SK-N-SH (cell line): ENCODE data around the gene TTC22. TPM values are rescaled to one million over a fixed set of nuclear protein-coding genes. Genes with fewer than 3 reads are reported as not detected.

Experiments used
- CTCF ChIA-PET: fragments of 300-600, 350-600 bp; formaldehyde crosslinking; extraction: SDS; loops from one replicate; lab custom pipeline; 2021; lab: Yijun Ruan, JAX
- POLR2A ChIA-PET: fragments of 350-600 bp; sonication (Branson Sonifier 250); formaldehyde crosslinking; extraction: SDS; loops from one replicate; lab custom pipeline; 2020; ENCODE audit warnings: antibody characterized with exemption, inconsistent platforms; lab: Yijun Ruan, JAX
- DNase-seq: peaks from one replicate; pipeline ENCODE4 v3.0.0; 2012
- H2AFZ ChIP-seq: fragments of 200-600 bp; sonication (generic); 2 replicates; pipeline ENCODE4 v1.8.1; 2016; ENCODE audit warnings: antibody characterized with exemption, mild to moderate bottlenecking, low read depth
- H3F3A ChIP-seq: fragments of 200-600 bp; sonication (generic); replicated peaks from 2 replicates; pipeline ENCODE3; 2016; ENCODE audit warnings: antibody characterized with exemption, mild to moderate bottlenecking; ENCODE audit not compliant: insufficient read depth
- H3K27ac ChIP-seq, 2 experiments: fragments of 200-500 bp in 1 of 2; fragments of 200-600 bp in 1 of 2; sonication (Bioruptor generic) in 1 of 2; sonication (generic), shearing (Covaris generic) in 1 of 2; 2 replicates each; pipeline versions ENCODE4 v1.5.1 to v1.6.1; 2014 to 2016; ENCODE audit warnings: low read depth in 2 of 2, inconsistent platforms in 1 of 2, low read length in 1 of 2, mild to moderate bottlenecking in 1 of 2, mixed read lengths in 1 of 2
- H3K27me3 ChIP-seq: fragments of 200-600 bp; sonication (generic), shearing (Covaris generic); 2 replicates; pipeline ENCODE4 v1.6.1; 2016; ENCODE audit warnings: mixed run types; ENCODE audit not compliant: insufficient read depth
- H3K36me3 ChIP-seq, 2 experiments: fragments of 200-500 bp in 1 of 2; fragments of 200-600 bp in 1 of 2; sonication (Bioruptor generic) in 1 of 2; sonication (generic) in 1 of 2; replicated peaks in 1 of 2; 2 replicates each; pipeline versions ENCODE3 to v1.5.1; 2014 to 2016; ENCODE audit warnings: low read length in 1 of 2, mild to moderate bottlenecking in 1 of 2; ENCODE audit not compliant: insufficient read depth in 2 of 2, control insufficient read depth in 1 of 2
- H3K4me1 ChIP-seq, 2 experiments: fragments of 200-500 bp in 1 of 2; fragments of 200-600 bp in 1 of 2; sonication (Bioruptor generic) in 1 of 2; sonication (generic), shearing (Covaris generic) in 1 of 2; 2 replicates each; pipeline versions ENCODE4 v1.5.1 to v1.6.1; 2014 to 2016; ENCODE audit warnings: low read depth in 1 of 2, low read length in 1 of 2, mixed run types in 1 of 2; ENCODE audit not compliant: insufficient read depth in 2 of 2, control insufficient read depth in 1 of 2
- H3K4me2 ChIP-seq: fragments of 200-600 bp; sonication (generic), shearing (Covaris generic); 2 replicates; pipeline ENCODE4 v1.6.1; 2017; ENCODE audit warnings: mixed run types
- H3K4me3 ChIP-seq, 2 experiments: fragments of 200-500 bp in 1 of 2; fragments of 200-600 bp in 1 of 2; sonication (Bioruptor generic) in 1 of 2; sonication (generic), shearing (Covaris generic) in 1 of 2; 2 replicates each; pipeline versions ENCODE4 v1.5.1 to v1.8.1; 2014 to 2016; ENCODE audit warnings: low read depth in 2 of 2, inconsistent platforms in 1 of 2, low read length in 1 of 2, mild to moderate bottlenecking in 1 of 2, mixed read lengths in 1 of 2, moderate library complexity in 1 of 2
- H3K79me2 ChIP-seq: fragments of 200-600 bp; sonication (generic); 2 replicates; pipeline ENCODE4 v1.8.1; 2017; ENCODE audit warnings: mild to moderate bottlenecking; ENCODE audit not compliant: insufficient read depth
- H3K9ac ChIP-seq: fragments of 200-600 bp; sonication (generic); 2 replicates; pipeline ENCODE4 v1.6.1; 2017; ENCODE audit warnings: mixed run types
- H3K9me2 ChIP-seq: fragments of 200-600 bp; sonication (generic); 2 replicates; pipeline ENCODE4 v1.6.1; 2017; ENCODE audit warnings: mixed run types
- H3K9me3 ChIP-seq: fragments of 200-600 bp; sonication (generic); 2 replicates; pipeline ENCODE4 v1.6.1; 2017; ENCODE audit warnings: mixed run types, mild to moderate bottlenecking, moderate library complexity
- H4K20me1 ChIP-seq: fragments of 200-600 bp; sonication (generic); 2 replicates; pipeline ENCODE4 v1.6.1; 2017; ENCODE audit warnings: mild to moderate bottlenecking, mixed run types; ENCODE audit not compliant: insufficient read depth
- CHD2 ChIP-seq: fragments of 150-350 bp; IDR thresholded peaks from 2 replicates; pipeline ENCODE4 v1.6.1; 2018; ENCODE audit warnings: low read length; ENCODE audit not compliant: partially characterized antibody
- ELF1 ChIP-seq: IDR thresholded peaks from 2 replicates; pipeline ENCODE4 v1.4.0; 2012
- EP300 ChIP-seq, 2 experiments: IDR thresholded peaks; 2 replicates each; pipeline versions ENCODE4 v1.4.0 to v1.6.1; 2012; ENCODE audit warnings: borderline replicate concordance in 1 of 2, low read depth in 1 of 2, low read length in 1 of 2
- EZH2phosphoT487 ChIP-seq: fragments of 200-600 bp; sonication (generic); IDR thresholded peaks from 2 replicates; pipeline ENCODE4 v1.6.1; 2017; ENCODE audit warnings: low read depth, mixed run types, mild to moderate bottlenecking, antibody characterized with exemption, moderate library complexity, borderline replicate concordance
- FOSL2 ChIP-seq: IDR thresholded peaks from 2 replicates; pipeline ENCODE4 v1.4.0; 2012; ENCODE audit warnings: low read depth, mild to moderate bottlenecking, moderate library complexity, borderline replicate concordance
- FOXJ3 ChIP-seq: sonication (generic); formaldehyde crosslinking; IDR thresholded peaks from 2 replicates; pipeline ENCODE4 v1.5.1; 2020; ENCODE audit warnings: mild to moderate bottlenecking, missing genetic modification reagents
- JUND ChIP-seq: IDR thresholded peaks from 2 replicates; pipeline ENCODE4 v1.4.0; 2012
- MEF2A ChIP-seq: IDR thresholded peaks from 2 replicates; pipeline ENCODE4 v1.4.0; 2012; ENCODE audit warnings: low read depth, borderline replicate concordance
- MXI1 ChIP-seq: IDR thresholded peaks from 2 replicates; pipeline ENCODE4 v1.6.1; 2012; ENCODE audit warnings: mild to moderate bottlenecking, low read depth, low read length, improper control_type of control experiment
- RAD21 ChIP-seq: IDR thresholded peaks from 2 replicates; pipeline ENCODE4 v1.6.1; 2012; ENCODE audit warnings: mild to moderate bottlenecking, low read length
- RFX5 ChIP-seq: IDR thresholded peaks from 2 replicates; pipeline ENCODE4 v1.6.1; 2012; ENCODE audit warnings: mild to moderate bottlenecking, improper control_type of control experiment, low read length
- RXRA ChIP-seq: IDR thresholded peaks from 2 replicates; pipeline ENCODE4 v1.4.0; 2012; ENCODE audit warnings: low read depth, mild to moderate bottlenecking, borderline replicate concordance
- SIN3A ChIP-seq: IDR thresholded peaks from 2 replicates; pipeline ENCODE4 v1.6.1; 2012; ENCODE audit warnings: low read depth, mild to moderate bottlenecking, low read length, moderate library complexity, borderline replicate concordance
- TAF1 ChIP-seq: IDR thresholded peaks from 2 replicates; pipeline ENCODE4 v1.6.1; 2012; ENCODE audit warnings: low read depth, mild to moderate bottlenecking, low read length, moderate library complexity, borderline replicate concordance
- YY1 ChIP-seq: IDR thresholded peaks from 2 replicates; pipeline ENCODE4 v1.4.0; 2012; ENCODE audit warnings: low read depth, mild to moderate bottlenecking
- WGBS: methylation state at CpG from one replicate; pipeline ENCODE4 v1.1.6; 2017; ENCODE audit warnings: low lambda C conversion rate; 5-methylcytosine and 5-hydroxymethylcytosine counted together
- polyA plus RNA-seq, 3 experiments: library from polyadenylated mRNA; depleted of rRNA; stranded (reverse); fragments of >200 nt; gene quantifications; 2 replicates each; pipeline ENCODE4 v1.2.3, GENCODE V29; 2012
- TF ChIP-seq, protein P1 (sequence below): fragments of 150-350 bp; IDR thresholded peaks from 2 replicates; pipeline ENCODE4 v1.6.1; 2017; ENCODE audit warnings: antibody characterized with exemption, low read length, low read depth, borderline replicate concordance
- TF ChIP-seq, protein P2 (sequence below): IDR thresholded peaks from 2 replicates; pipeline ENCODE4 v1.4.0; 2012; ENCODE audit warnings: low read depth, borderline replicate concordance
- TF ChIP-seq, protein P3 (sequence below): IDR thresholded peaks from 2 replicates; pipeline ENCODE4 v1.4.0; 2012; ENCODE audit warnings: low read depth, borderline replicate concordance
- TF ChIP-seq, protein P4 (sequence below): IDR thresholded peaks from 2 replicates; pipeline ENCODE4 v1.4.0; 2012; ENCODE audit warnings: low read depth
- TF ChIP-seq, protein P5 (sequence below): fragments of 200-600 bp; sonication (generic); IDR thresholded peaks from 2 replicates; pipeline ENCODE4 v1.6.1; 2017; ENCODE audit warnings: antibody characterized with exemption, mild to moderate bottlenecking, moderate library complexity

The TTC22 gene
- polyA plus RNA-seq, 1 of the 3 experiments (the other 2 are of a cell fraction) = not detected

DNA sequence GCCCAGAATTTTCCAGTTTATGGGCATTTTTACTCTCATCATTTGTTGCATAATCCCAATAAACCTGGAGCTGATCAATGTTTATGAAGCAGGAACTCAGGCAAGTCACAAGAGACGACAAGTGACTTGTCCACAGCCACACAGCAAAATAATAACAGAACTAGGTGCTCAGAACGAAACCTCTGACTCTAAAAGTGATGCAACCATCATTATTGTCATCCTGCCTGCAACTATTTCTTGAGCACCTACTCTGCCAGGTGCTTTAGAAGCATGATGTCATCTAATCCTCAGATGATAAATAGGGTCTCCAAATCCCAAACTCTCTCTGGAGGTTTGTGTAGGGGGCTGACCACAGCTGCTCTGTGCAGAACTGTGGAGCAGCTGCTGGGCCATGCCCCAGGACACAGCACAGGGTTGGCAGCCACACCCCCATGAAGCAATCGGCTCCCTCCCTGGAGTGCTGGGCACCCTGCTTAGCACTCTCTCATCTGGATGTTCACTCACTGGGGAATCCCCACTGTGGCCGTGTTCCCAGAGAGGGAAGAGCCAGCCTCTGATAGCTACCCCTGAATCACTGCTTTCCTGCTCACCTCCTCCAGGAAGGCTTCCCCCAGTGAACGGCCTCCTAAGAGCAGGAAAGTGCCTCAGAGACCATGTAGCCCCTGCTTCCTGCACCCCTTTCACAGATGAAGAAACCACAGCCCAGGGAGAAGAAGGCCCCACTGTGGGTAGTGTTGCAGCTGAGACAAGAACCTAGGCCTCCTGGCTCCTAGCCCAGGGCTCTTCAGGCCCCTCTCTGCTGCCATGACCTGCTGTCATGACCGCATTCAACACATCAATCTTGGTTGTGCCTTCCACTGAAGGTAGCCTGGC is 2.1 kb downstream of the TTC22 start:
- H4K20me1 ChIP-seq = no peaks in the 10 kb centered on the region
- no peaks in the 10 kb centered on the region for H3K79me2 ChIP-seq
- POLR2A ChIA-PET = no interaction called here
- no peaks in the 10 kb centered on the region for H3K36me3 ChIP-seq
- peaks cover 5 to 7% of the 10 kb centered on the region in 2 experiments; a peak in 2 of 4 replicates for H3K4me1 ChIP-seq
- H3K9ac ChIP-seq = no peak overlapping the region
- no peaks in the 10 kb centered on the region for H3F3A ChIP-seq
- H3K27ac ChIP-seq = no peak overlapping the region
- H3K9me3 ChIP-seq = no peaks in the 10 kb centered on the region
- no peak overlapping the region for H3K4me3 ChIP-seq
- WGBS = 66% methylated on average over 4 of the region's 6 CpGs
- TF ChIP-seq YY1 = no peak
- no peak for TF ChIP-seq FOSL2
- TF ChIP-seq, protein P1, sequence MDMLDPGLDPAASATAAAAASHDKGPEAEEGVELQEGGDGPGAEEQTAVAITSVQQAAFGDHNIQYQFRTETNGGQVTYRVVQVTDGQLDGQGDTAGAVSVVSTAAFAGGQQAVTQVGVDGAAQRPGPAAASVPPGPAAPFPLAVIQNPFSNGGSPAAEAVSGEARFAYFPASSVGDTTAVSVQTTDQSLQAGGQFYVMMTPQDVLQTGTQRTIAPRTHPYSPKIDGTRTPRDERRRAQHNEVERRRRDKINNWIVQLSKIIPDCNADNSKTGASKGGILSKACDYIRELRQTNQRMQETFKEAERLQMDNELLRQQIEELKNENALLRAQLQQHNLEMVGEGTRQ = no peak
- TF ChIP-seq, protein P2, sequence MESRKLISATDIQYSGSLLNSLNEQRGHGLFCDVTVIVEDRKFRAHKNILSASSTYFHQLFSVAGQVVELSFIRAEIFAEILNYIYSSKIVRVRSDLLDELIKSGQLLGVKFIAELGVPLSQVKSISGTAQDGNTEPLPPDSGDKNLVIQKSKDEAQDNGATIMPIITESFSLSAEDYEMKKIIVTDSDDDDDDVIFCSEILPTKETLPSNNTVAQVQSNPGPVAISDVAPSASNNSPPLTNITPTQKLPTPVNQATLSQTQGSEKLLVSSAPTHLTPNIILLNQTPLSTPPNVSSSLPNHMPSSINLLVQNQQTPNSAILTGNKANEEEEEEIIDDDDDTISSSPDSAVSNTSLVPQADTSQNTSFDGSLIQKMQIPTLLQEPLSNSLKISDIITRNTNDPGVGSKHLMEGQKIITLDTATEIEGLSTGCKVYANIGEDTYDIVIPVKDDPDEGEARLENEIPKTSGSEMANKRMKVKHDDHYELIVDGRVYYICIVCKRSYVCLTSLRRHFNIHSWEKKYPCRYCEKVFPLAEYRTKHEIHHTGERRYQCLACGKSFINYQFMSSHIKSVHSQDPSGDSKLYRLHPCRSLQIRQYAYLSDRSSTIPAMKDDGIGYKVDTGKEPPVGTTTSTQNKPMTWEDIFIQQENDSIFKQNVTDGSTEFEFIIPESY = no peak
- TF ChIP-seq SIN3A = no peak
- TF ChIP-seq JUND = no peak
- TF ChIP-seq ELF1 = no peak
- TF ChIP-seq RXRA = no peak
- TF ChIP-seq MXI1 = no peak
- TF ChIP-seq, protein P3, sequence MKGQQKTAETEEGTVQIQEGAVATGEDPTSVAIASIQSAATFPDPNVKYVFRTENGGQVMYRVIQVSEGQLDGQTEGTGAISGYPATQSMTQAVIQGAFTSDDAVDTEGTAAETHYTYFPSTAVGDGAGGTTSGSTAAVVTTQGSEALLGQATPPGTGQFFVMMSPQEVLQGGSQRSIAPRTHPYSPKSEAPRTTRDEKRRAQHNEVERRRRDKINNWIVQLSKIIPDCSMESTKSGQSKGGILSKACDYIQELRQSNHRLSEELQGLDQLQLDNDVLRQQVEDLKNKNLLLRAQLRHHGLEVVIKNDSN = no peak
- no peak for TF ChIP-seq RAD21
- TF ChIP-seq EZH2phosphoT487 = no peak
- no peak for TF ChIP-seq TAF1
- TF ChIP-seq CHD2 = no peak
- TF ChIP-seq, protein P4, sequence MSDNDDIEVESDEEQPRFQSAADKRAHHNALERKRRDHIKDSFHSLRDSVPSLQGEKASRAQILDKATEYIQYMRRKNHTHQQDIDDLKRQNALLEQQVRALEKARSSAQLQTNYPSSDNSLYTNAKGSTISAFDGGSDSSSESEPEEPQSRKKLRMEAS = no peak
- TF ChIP-seq RFX5 = no peak
- TF ChIP-seq FOXJ3 = no peak
- TF ChIP-seq MEF2A = no peak
- no peak for TF ChIP-seq EP300 (IDR thresholded peaks at IDR 0.05; ENCODE audit: borderline replicate concordance in 1 of 2, low read depth in 1 of 2, low read length in 1 of 2)
- TF ChIP-seq, protein P5, sequence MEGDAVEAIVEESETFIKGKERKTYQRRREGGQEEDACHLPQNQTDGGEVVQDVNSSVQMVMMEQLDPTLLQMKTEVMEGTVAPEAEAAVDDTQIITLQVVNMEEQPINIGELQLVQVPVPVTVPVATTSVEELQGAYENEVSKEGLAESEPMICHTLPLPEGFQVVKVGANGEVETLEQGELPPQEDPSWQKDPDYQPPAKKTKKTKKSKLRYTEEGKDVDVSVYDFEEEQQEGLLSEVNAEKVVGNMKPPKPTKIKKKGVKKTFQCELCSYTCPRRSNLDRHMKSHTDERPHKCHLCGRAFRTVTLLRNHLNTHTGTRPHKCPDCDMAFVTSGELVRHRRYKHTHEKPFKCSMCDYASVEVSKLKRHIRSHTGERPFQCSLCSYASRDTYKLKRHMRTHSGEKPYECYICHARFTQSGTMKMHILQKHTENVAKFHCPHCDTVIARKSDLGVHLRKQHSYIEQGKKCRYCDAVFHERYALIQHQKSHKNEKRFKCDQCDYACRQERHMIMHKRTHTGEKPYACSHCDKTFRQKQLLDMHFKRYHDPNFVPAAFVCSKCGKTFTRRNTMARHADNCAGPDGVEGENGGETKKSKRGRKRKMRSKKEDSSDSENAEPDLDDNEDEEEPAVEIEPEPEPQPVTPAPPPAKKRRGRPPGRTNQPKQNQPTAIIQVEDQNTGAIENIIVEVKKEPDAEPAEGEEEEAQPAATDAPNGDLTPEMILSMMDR = no peak
- TF ChIP-seq, all 33 proteins: peak for 0
- CTCF ChIA-PET = interaction anchor here (0.8 to 2.8 kb wide), 3 partner anchors 11 to 127 kb away, joined by 3 to 11 read pairs (median 4); no protein-coding TSS in a partner anchor
- Histone ChIP-seq H3K9me2 (no peaks in the 10 kb centered on the region), H3K27me3 (no peaks in the 10 kb centered on the region), H2AFZ (no peak overlapping the region), H3K4me2 (no peak overlapping the region)
- DNase-seq = no peak
